ENCODE results near the gene BPIFB6. TPM values are rescaled to one million over a fixed set of nuclear protein-coding genes. Genes with fewer than 3 reads are reported as not detected.

The BPIFB6 gene
- total and polyA plus RNA-seq, 10 donors: not detected

- Histone ChIP-seq H3K27ac (no peak overlapping the region), H3K36me3 (no peaks in the 10 kb centered on the region), H3K4me1 (no peaks in the 10 kb centered on the region), H3K4me3 (no peak overlapping the region), H3K27me3 (replicated peaks in 1 of 7) (peaks cover 0 to 13% (median 0%) of the 10 kb centered on the region in 7 donors), H3K9me3 (no peaks in the 10 kb centered on the region)
- WGBS, 5 donors: 67 to 94% (median 78%) methylated on average over 1 of the region's 1 CpG
- no peak for DNase-seq
- TF ChIP-seq CTCF (IDR thresholded peaks at IDR 0.05 in 8 of 11, conservative IDR thresholded peaks at IDR 0.05 in 3 of 11) (no peak), POLR2A (IDR thresholded peaks at IDR 0.05) (no peak), POLR2AphosphoS5 (IDR thresholded peaks at IDR 0.05) (no peak)
- intact Hi-C loops (cut with DNase I; ENCODE audit: low total_unique reads): no loop called here
These were observed 7.2 kb upstream of the BPIFB6 start for GRCh38 chr20:33024243-33024560.

GRCh38 chr20:33024609-33025317, 6.7 kb upstream of the BPIFB6 start:
- H3K27me3 ChIP-seq (replicated peaks in 1 of 7): peaks cover 0 to 13% (median 0%) of the 10 kb centered on the region in 7 donors
- intact Hi-C loops (cut with DNase I; ENCODE audit: low total_unique reads): no loop called here
- no peaks in the 10 kb centered on the region for H3K36me3 ChIP-seq
- TF ChIP-seq POLR2AphosphoS5 (IDR thresholded peaks at IDR 0.05) (no peak), CTCF (IDR thresholded peaks at IDR 0.05 in 8 of 11, conservative IDR thresholded peaks at IDR 0.05 in 3 of 11) (no peak), POLR2A (IDR thresholded peaks at IDR 0.05) (no peak)
- H3K27ac ChIP-seq: no peak overlapping the region
- no peak for DNase-seq
- H3K4me3 ChIP-seq: no peak overlapping the region
- H3K4me1 ChIP-seq: no peaks in the 10 kb centered on the region
- WGBS, 5 donors: 66 to 78% (median 77%) methylated on average over 5 of the region's 5 CpGs
- no peaks in the 10 kb centered on the region for H3K9me3 ChIP-seq

- intact Hi-C loops (cut with DNase I; ENCODE audit: low total_unique reads): no loop called here
- no peak for DNase-seq
- TF ChIP-seq POLR2A (IDR thresholded peaks at IDR 0.05): no peak
- no peak for TF ChIP-seq POLR2AphosphoS5 (IDR thresholded peaks at IDR 0.05)
- TF ChIP-seq CTCF (IDR thresholded peaks at IDR 0.05 in 8 of 11, conservative IDR thresholded peaks at IDR 0.05 in 3 of 11): no peak
- Histone ChIP-seq H3K4me3 (no peak overlapping the region), H3K27ac (no peak overlapping the region), H3K36me3 (no peaks in the 10 kb centered on the region), H3K4me1 (no peaks in the 10 kb centered on the region), H3K27me3 (replicated peaks in 1 of 7) (peaks cover 0 to 13% (median 0%) of the 10 kb centered on the region in 7 donors), H3K9me3 (no peaks in the 10 kb centered on the region)
- 46 to 94% (median 55%) methylated on average over 9 of the region's 9 CpGs for WGBS, 5 donors
These were observed 6.1 kb upstream of the BPIFB6 start for GRCh38 chr20:33025318-33025876.

GRCh38 chr20:33026072-33026778, 5.2 kb upstream of the BPIFB6 start:
- H3K4me3 ChIP-seq: no peak overlapping the region
- no peak for DNase-seq
- H3K27ac ChIP-seq: no peak overlapping the region
- peaks cover 0 to 13% (median 0%) of the 10 kb centered on the region in 7 donors for H3K27me3 ChIP-seq (replicated peaks in 1 of 7)
- TF ChIP-seq POLR2AphosphoS5 (IDR thresholded peaks at IDR 0.05): no peak
- no peak for TF ChIP-seq CTCF (IDR thresholded peaks at IDR 0.05 in 8 of 11, conservative IDR thresholded peaks at IDR 0.05 in 3 of 11)
- no peak for TF ChIP-seq POLR2A (IDR thresholded peaks at IDR 0.05)
- H3K4me1 ChIP-seq: no peaks in the 10 kb centered on the region
- intact Hi-C loops (cut with DNase I; ENCODE audit: low total_unique reads): no loop called here
- H3K36me3 ChIP-seq: no peaks in the 10 kb centered on the region
- 59 to 80% (median 64%) methylated on average over 5 of the region's 5 CpGs for WGBS, 5 donors
- no peaks in the 10 kb centered on the region for H3K9me3 ChIP-seq
